GM12872 (cell line): ENCODE measurements around the gene RFNG.

Source experiments
- CTCF ChIP-seq: IDR thresholded peaks from 3 replicates; pipeline ENCODE4 v1.5.1; 2011; ENCODE audit warnings: low read depth, mild to moderate bottlenecking, low read length, moderate library complexity; ENCODE audit not compliant: insufficient read depth

RFNG gene

GRCh38 chr17:82086941-82087906, 35.6 kb upstream of the RFNG start:
- no peak for TF ChIP-seq CTCF

- TF ChIP-seq CTCF: no peak
Observed at GRCh38 chr17:82085931-82086764, 34.5 kb upstream of the RFNG start.

- no peak for TF ChIP-seq CTCF
Observed at GRCh38 chr17:82085031-82085861, 33.6 kb upstream of the RFNG start.

- no peak for TF ChIP-seq CTCF
Observed at GRCh38 chr17:82084373-82085030, 32.9 kb upstream of the RFNG start.

- no peak for TF ChIP-seq CTCF
Observed at GRCh38 chr17:82083533-82084359, 32.1 kb upstream of the RFNG start.

- TF ChIP-seq CTCF: no peak
Observed at GRCh38 chr17:82083009-82083408, 31.4 kb upstream of the RFNG start.
